Activated CD4-positive, CD25-positive, alpha-beta regulatory T cell (primary cell): ENCODE measurements around the gene FGD6.
"Not testable (repeated sequence)": the region's sequence is repeated elsewhere in the genome, so short reads cannot be mapped to it uniquely, and the experiment has no call there.

Source experiments
- DNase-seq, 4 experiments: peaks; one replicate each; lab custom pipeline; 2025; lab: John Stamatoyannopoulos, UW

FGD6 gene

GRCh38 chr12:95217377-95218149 is at the start of gene FGD6, which contains the start of gene VEZT:
TSS of gene FGD6 (minus strand) at chr12:95217467. CDS start at chr12:95217240, 227 bp downstream.
TSS of gene VEZT (plus strand) at chr12:95217807. CDS start at chr12:95217851, 44 bp downstream.
- DNase-seq = peak; percentile 91 to 95 (median 95)

DNA sequence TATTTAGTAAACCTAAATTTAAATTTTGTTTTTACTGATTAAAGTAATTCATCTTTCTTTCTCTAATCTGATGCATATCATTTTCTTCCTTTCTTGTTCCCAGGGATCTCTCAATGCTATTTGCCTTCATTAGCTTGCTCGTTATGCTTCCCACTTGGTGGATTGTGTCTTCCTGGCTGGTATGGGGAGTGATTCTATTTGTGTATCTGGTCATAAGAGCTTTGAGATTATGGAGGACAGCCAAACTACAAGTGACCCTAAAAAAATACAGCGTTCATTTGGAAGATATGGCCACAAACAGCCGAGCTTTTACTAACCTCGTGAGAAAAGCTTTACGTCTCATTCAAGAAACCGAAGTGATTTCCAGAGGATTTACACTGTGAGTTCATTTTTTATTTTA is 49.0 kb upstream of the FGD6 start:
- DNase-seq = no peak

DNA sequence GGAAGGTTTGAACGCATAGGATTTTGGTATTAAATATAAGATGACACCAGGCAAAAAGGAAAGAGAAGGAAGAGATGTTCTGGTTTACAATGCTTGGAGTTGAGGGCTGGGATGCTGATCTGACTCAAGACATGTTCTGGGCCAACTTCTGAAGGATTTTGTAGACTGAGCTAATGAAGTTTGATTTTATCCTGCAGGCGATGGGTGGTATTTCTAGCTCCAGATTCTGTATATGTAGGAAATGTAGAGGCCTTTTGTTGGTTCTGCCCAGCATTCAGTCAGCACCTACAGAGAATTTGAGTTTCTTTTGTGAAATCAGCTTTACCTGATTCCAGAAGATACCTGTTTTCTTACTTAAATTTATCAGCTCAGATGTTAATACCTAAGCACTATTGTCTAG is 48.5 kb upstream of the FGD6 start:
- no peak for DNase-seq

- DNase-seq = no peak
These were observed 45.5 kb upstream of the FGD6 start for GRCh38 chr12:95262808-95263207.

- DNase-seq = no peak
These were observed 43.8 kb upstream of the FGD6 start for GRCh38 chr12:95261109-95261508.

DNA sequence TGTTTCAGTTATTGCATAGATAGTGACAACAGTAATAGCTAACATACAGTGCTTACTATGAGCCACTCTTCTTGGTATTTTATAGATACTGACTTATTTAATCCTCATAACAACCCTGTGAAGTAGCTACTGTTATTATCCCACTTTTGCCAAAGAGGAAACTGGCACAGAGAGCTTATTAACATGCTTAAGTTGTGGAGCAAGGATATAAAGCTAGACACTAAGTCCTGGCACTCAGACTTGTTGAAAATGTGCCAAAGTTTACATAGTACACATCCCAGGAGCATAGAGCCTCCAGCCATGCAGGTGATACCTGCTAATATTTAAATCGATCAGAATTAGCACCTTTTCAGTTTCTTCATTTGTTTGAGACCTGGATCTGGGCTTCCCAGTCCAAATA is 42.1 kb upstream of the FGD6 start:
- no peak for DNase-seq

DNA sequence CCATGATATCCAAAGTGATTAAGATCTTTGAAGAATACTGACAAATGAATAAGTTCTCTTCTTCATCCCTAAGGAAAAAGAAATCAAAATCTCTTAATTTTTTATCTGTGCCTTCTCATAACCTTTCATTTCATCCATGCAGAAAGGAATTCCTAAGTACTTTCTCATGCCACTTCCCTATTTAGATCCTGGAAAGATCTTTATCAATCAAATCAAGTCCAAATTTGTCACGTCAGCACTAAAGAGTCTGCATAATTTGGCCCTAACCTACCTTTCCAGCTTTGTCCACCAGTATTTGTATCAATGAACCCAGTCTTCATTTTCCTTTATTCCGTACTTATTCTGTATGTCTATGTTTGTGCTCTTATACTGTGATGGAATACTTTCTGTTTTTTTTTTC is 41.5 kb upstream of the FGD6 start:
- DNase-seq = no peak

GRCh38 chr12:95258151-95258550 is 40.9 kb upstream of the FGD6 start:
- DNase-seq = no peak

- DNase-seq = no peak
These were observed 40.3 kb upstream of the FGD6 start for GRCh38 chr12:95257541-95257940.

DNA sequence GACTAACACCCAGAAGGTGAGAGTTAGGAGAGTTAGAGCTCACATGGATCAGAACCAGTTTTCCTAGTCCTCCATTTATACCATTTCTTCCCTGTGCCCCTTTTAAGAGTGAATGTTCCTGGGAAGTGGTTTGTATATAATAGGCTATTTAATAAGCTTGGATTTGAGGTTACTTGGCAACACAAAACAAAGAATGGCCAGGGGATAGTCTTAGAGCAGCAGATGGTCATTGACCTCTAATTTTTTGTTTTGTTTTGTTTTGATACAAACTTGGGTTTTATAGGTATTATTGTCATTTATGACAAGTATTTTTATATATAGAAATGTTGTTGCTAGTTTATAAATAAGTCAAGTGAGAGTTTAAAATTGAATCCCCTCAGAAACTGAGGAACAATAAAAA is 36.1 kb upstream of the FGD6 start:
- no peak for DNase-seq

GRCh38 chr12:95248604-95249360 is 31.5 kb upstream of the FGD6 start:
- DNase-seq = no peak

DNA sequence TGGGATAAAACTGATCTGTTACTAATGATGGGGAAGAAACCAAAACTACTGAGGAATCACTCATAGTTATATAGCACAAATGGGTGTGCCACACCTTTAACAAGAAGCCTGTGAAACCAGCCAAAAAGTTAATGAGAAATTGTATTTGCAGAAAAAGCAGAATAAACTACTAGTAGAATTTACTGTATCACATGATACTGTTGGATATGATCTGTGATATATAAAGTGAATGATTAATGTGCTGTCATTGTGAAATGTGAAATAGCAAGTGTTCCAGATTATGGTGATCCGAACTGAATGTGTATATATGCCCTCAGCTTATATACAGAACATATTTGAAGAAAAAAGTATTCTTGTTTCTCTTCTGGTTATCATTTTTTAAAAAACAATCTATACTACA is 30.8 kb upstream of the FGD6 start:
- no peak for DNase-seq

- DNase-seq = no peak
These were observed 27.1 kb upstream of the FGD6 start for GRCh38 chr12:95244350-95244749.

GRCh38 chr12:95243497-95244183 is 26.4 kb upstream of the FGD6 start:
- no peak for DNase-seq

- no peak for DNase-seq
These were observed 24.7 kb upstream of the FGD6 start for GRCh38 chr12:95241761-95242506.

DNA sequence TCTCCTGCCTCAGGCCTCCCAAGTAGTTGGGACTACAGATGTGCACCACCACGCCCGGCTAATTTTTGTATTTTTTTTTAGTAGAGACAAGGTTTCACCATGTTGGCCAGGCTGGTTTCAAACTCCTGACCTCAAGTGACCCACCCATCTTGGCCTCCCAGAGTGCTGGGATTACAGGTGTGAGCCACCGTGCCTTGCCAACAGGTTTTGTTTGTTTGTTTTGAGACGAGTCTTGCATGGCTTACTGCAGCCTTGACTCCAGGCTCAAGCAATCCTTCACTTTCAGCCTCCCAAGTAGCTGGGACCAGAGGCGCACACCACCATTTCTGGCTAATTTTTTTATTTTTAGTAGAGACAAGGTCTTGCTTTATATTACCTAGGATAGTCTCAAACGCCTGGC is 23.9 kb upstream of the FGD6 start:
- not testable (repeated sequence) for DNase-seq

GRCh38 chr12:95240556-95240955 is 23.3 kb upstream of the FGD6 start:
- DNase-seq = no peak

- DNase-seq = not testable (repeated sequence)
These were observed 22.6 kb upstream of the FGD6 start for GRCh38 chr12:95239835-95240234.

GRCh38 chr12:95239216-95239615 is 21.9 kb upstream of the FGD6 start:
- DNase-seq = no peak

DNA sequence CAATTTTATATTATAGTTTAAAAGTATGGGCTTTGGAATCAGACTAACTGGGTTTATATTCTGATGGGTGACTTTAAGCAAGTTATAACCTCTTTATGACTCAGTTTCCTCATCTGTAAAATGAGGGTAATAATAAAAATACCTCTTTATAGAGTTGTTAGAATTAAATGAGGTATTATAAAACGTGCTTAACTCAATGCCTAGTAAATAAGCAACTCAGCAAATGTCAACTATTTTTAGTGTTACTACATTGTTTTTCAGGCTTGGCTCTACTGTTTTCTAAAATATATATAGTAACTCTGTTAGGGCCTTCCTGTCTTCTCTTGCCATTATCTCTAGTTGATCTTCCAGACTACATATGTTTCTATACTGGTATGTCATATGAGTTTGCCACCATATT is 20.9 kb upstream of the FGD6 start:
- DNase-seq = no peak

DNA sequence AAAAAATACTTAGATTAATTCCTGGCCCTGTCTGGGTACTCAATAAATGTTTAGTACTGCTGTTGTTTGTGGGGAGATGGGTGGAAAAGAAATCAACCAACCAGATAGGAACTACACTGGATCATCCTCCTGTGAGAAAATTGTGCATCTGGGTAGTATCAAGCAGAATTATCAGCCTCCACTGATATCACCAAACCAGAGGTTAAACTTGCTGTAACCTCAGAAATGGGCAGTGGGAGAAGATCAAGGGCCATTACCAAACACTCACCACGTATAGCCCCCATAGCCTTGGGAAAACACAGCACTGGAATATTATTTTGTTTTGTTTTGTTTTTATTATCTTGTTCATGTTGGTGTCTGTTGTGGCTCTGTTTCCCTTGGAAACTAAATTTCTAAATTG is 20.0 kb upstream of the FGD6 start:
- DNase-seq = no peak

DNA sequence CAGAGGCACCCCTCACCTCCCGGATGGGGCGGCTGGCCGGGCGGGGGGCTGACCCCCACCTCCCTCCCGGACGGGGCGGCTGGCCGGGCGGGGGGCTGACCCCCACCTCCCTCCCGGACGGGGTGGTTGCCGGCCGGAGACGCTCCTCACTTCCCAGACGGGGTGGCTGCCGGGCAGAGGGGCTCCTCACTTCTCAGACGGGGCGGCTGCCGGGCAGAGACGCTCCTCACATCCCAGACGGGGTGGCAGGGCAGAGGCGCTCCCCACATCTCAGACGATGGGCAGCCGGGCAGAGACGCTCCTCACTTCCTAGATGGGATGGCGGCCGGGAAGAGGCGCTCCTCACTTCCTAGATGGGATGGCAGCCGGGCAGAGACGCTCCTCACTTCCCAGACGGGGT is 18.4 kb upstream of the FGD6 start:
- DNase-seq = not testable (repeated sequence)
